H1 (cell line): ENCODE results near the gene STARD4. TPM values are rescaled to one million over a fixed set of nuclear protein-coding genes. Genes with fewer than 3 reads are reported as not detected.

Experiments used
- CTCF ChIA-PET: fragments of 300-600 bp; sonication (Branson Sonifier 250); formaldehyde crosslinking; loops from one replicate; lab custom pipeline; 2021; ENCODE audit not compliant: partially characterized antibody; lab: Charles Lee
- POLR2A ChIA-PET: fragments of 300-600 bp; sonication (Branson Sonifier 250); formaldehyde crosslinking; loops from one replicate; lab custom pipeline; 2021; ENCODE audit warnings: inconsistent platforms; ENCODE audit not compliant: partially characterized antibody; lab: Charles Lee
- DNase-seq, 2 experiments: peaks; one replicate each; pipeline versions ENCODE4 v3.0.0 to v3.0.0-alpha.2; 2010 to 2022; ENCODE audit warnings: low spot score in 2 of 2, low read depth in 1 of 2, mixed read lengths in 1 of 2
- FAIRE-seq: peaks from 2 replicates; lab custom pipeline; 2011; peaks lifted over from hg19 to GRCh38; lab: Jason Lieb, UNC
- H2AFZ ChIP-seq: 2 replicates; pipeline ENCODE4 v1.8.1; 2012; ENCODE audit warnings: low read length, inconsistent platforms
- H2AK5ac ChIP-seq: 2 replicates; pipeline ENCODE4 v1.6.1; 2013; ENCODE audit warnings: low read depth, low read length
- H2BK120ac ChIP-seq: replicated peaks from 2 replicates; pipeline ENCODE3; 2013; ENCODE audit warnings: low read depth, low read length, inconsistent platforms
- H2BK12ac ChIP-seq: 2 replicates; pipeline ENCODE4 v1.6.1; 2013; ENCODE audit warnings: low read depth, low read length
- H2BK15ac ChIP-seq: 2 replicates; pipeline ENCODE4 v1.6.1; 2013; ENCODE audit warnings: low read length
- H2BK20ac ChIP-seq: 2 replicates; pipeline ENCODE4 v1.6.1; 2013; ENCODE audit warnings: low read length
- H2BK5ac ChIP-seq: 2 replicates; pipeline ENCODE4 v1.6.1; 2013; ENCODE audit warnings: low read depth, low read length
- H3K14ac ChIP-seq: 2 replicates; pipeline ENCODE4 v1.6.1; 2013; ENCODE audit warnings: inconsistent platforms; ENCODE audit not compliant: insufficient read length
- H3K18ac ChIP-seq: 2 replicates; pipeline ENCODE4 v1.6.1; 2013; ENCODE audit warnings: low read length; ENCODE audit errors: extremely low read depth
- H3K23ac ChIP-seq: 2 replicates; pipeline ENCODE4 v1.6.1; 2013; ENCODE audit warnings: inconsistent platforms; ENCODE audit not compliant: insufficient read length
- H3K23me2 ChIP-seq: 2 replicates; pipeline ENCODE4 v1.6.1; 2013; ENCODE audit warnings: low read depth, low read length
- H3K27ac ChIP-seq: 2 replicates; pipeline ENCODE4 v1.6.1; 2011; ENCODE audit warnings: low read depth, low read length, inconsistent platforms
- H3K27me3 ChIP-seq, 4 experiments: replicated peaks in 1 of 4; 1 replicate in 1 of 4; 2 replicates in 3 of 4; pipeline versions ENCODE4 v1.6.1 to v1.8.1; 2011 to 2013; ENCODE audit warnings: low read length in 3 of 4, mild to moderate bottlenecking in 3 of 4, inconsistent platforms in 2 of 4, mixed read lengths in 2 of 4, moderate library complexity in 1 of 4; ENCODE audit not compliant: control insufficient read depth in 3 of 4, insufficient read depth in 3 of 4; ENCODE audit errors: extremely low read depth in 1 of 4
- H3K36me3 ChIP-seq, 4 experiments: 2 replicates each; pipeline versions ENCODE4 v1.6.1 to v1.8.1; 2011 to 2013; ENCODE audit warnings: mild to moderate bottlenecking in 4 of 4, low read length in 3 of 4, moderate library complexity in 2 of 4, control low read depth in 1 of 4, inconsistent platforms in 1 of 4; ENCODE audit not compliant: insufficient read depth in 4 of 4, control insufficient read depth in 2 of 4
- H3K4ac ChIP-seq: replicated peaks from 2 replicates; pipeline ENCODE3; 2013; ENCODE audit warnings: low read length, low read depth, mixed read lengths, inconsistent platforms; ENCODE audit not compliant: insufficient read length
- H3K4me1 ChIP-seq, 4 experiments: replicated peaks in 1 of 4; 1 replicate in 1 of 4; 2 replicates in 3 of 4; pipeline versions ENCODE4 v1.6.1 to v1.8.1; 2011 to 2013; ENCODE audit warnings: low read length in 3 of 4, inconsistent platforms in 2 of 4, mixed read lengths in 1 of 4; ENCODE audit not compliant: insufficient read depth in 4 of 4, control insufficient read depth in 3 of 4
- H3K4me2 ChIP-seq, 2 experiments: 2 replicates each; pipeline versions ENCODE4 v1.6.1 to v1.8.1; 2011 to 2013; ENCODE audit warnings: low read depth in 2 of 2, low read length in 2 of 2, control low read depth in 1 of 2, inconsistent platforms in 1 of 2, mild to moderate bottlenecking in 1 of 2; ENCODE audit not compliant: insufficient read depth in 1 of 2
- H3K4me3 ChIP-seq, 4 experiments: fragments of 200-600, 300-600 bp in 1 of 4; sonication (generic), shearing (Covaris generic), sonication (Bioruptor Twin) in 1 of 4; 2 replicates each; pipeline versions ENCODE4 v1.5.1 to v1.8.1; 2011 to 2016; ENCODE audit warnings: low read length in 4 of 4, low read depth in 3 of 4, control low read depth in 2 of 4, inconsistent platforms in 2 of 4, mild to moderate bottlenecking in 2 of 4, mixed read lengths in 1 of 4, moderate library complexity in 1 of 4; ENCODE audit not compliant: insufficient read depth in 2 of 4; ENCODE audit errors: extremely low read depth in 1 of 4
- H3K56ac ChIP-seq: replicated peaks from 2 replicates; pipeline ENCODE3; 2013; ENCODE audit warnings: low read depth, mild to moderate bottlenecking, mixed read lengths, low read length, inconsistent platforms; ENCODE audit not compliant: insufficient read length
- H3K79me1 ChIP-seq: 2 replicates; pipeline ENCODE4 v1.6.1; 2013; ENCODE audit warnings: low read depth, low read length, control low read depth
- H3K79me2 ChIP-seq, 2 experiments: 2 replicates each; pipeline versions ENCODE4 v1.6.1 to v1.8.1; 2012 to 2013; ENCODE audit warnings: low read length in 2 of 2, mild to moderate bottlenecking in 2 of 2, inconsistent platforms in 1 of 2; ENCODE audit not compliant: insufficient read depth in 2 of 2, control insufficient read depth in 1 of 2
- H3K9ac ChIP-seq, 4 experiments: replicated peaks in 1 of 4; 1 replicate in 1 of 4; 2 replicates in 3 of 4; pipeline versions ENCODE4 v1.6.1 to v1.8.1; 2011 to 2013; ENCODE audit warnings: low read depth in 3 of 4, low read length in 3 of 4, control low read depth in 2 of 4, mild to moderate bottlenecking in 2 of 4, moderate library complexity in 2 of 4, inconsistent platforms in 1 of 4; ENCODE audit errors: extremely low read depth in 1 of 4
- H3K9me3 ChIP-seq, 2 experiments: 2 replicates each; pipeline versions ENCODE4 v1.6.1 to v1.8.1; 2012 to 2013; ENCODE audit warnings: mild to moderate bottlenecking in 2 of 2, moderate library complexity in 2 of 2, control low read depth in 1 of 2, inconsistent platforms in 1 of 2, low read depth in 1 of 2, low read length in 1 of 2, mixed read lengths in 1 of 2; ENCODE audit not compliant: insufficient read depth in 2 of 2
- H4K20me1 ChIP-seq, 2 experiments: replicated peaks in 1 of 2; 2 replicates each; pipeline versions ENCODE3 to v1.8.1; 2011 to 2013; ENCODE audit warnings: inconsistent platforms in 2 of 2, low read length in 2 of 2, mild to moderate bottlenecking in 1 of 2; ENCODE audit not compliant: insufficient read depth in 2 of 2, control insufficient read depth in 1 of 2
- H4K5ac ChIP-seq: 2 replicates; pipeline ENCODE4 v1.6.1; 2013; ENCODE audit warnings: low read length, low read depth, mixed read lengths, inconsistent platforms; ENCODE audit not compliant: insufficient read length
- H4K8ac ChIP-seq: 2 replicates; pipeline ENCODE4 v1.8.0; 2013; ENCODE audit warnings: mild to moderate bottlenecking, moderate library complexity, low read length, inconsistent platforms; ENCODE audit not compliant: insufficient read depth; ENCODE audit errors: extremely low read depth
- H4K91ac ChIP-seq: replicated peaks from 2 replicates; pipeline ENCODE3; 2013; ENCODE audit warnings: low read length, mixed read lengths, inconsistent platforms; ENCODE audit not compliant: insufficient read length
- NANOG ChIP-seq: IDR thresholded peaks from 2 replicates; pipeline ENCODE4 v1.6.1; 2011; ENCODE audit warnings: low read length, low read depth, mild to moderate bottlenecking, inconsistent platforms; ENCODE audit not compliant: insufficient read depth, poor library complexity, severe bottlenecking
- SP4 ChIP-seq: IDR thresholded peaks from 2 replicates; pipeline ENCODE4 v1.6.1; 2012; ENCODE audit warnings: low read length, inconsistent platforms
- WGBS, 2 experiments: shearing (Covaris generic) in 1 of 2; methylation state at CpG; one replicate each; pipeline versions ENCODE4 v1.1.6 to v1.1.7; 2013 to 2015; ENCODE audit warnings: low lambda C conversion rate in 2 of 2, mixed read lengths in 2 of 2, inconsistent platforms in 1 of 2, low coverage in 1 of 2, missing lambda C conversion rate in 1 of 2; ENCODE audit not compliant: insufficient replicate concordance in 2 of 2, insufficient coverage in 1 of 2, insufficient read length in 1 of 2; ENCODE audit errors: extremely low coverage in 1 of 2, missing lambda C conversion rate in 1 of 2; 5-methylcytosine and 5-hydroxymethylcytosine counted together
- polyA plus RNA-seq, 7 experiments: library from polyadenylated mRNA; depleted of rRNA in 3 of 7; stranded (reverse) in 5 of 7; unstranded in 2 of 7; fragments of >200 nt in 5 of 7; fragments of 200-250 nt in 2 of 7; gene quantifications; 1 replicate in 5 of 7; 2 replicates in 1 of 7; 4 replicates in 1 of 7; pipeline versions ENCODE4 v1.2.1 to v1.2.3, GENCODE V29; 2011 to 2013; ENCODE audit warnings: missing spikeins in 2 of 7, mixed read lengths in 2 of 7
- total RNA-seq: library from RNA; stranded (reverse); fragmentation: NEBNext Ultra II Directional; extraction: Animal tissue kit (Norgen Biotek cat#: 25700); gene quantifications from 2 replicates; pipeline ENCODE4 v1.2.1, GENCODE V29; 2021

The STARD4 gene
- total and polyA plus RNA-seq, 2 of the 8 experiments (the other 6 are each of a cell fraction or from before 2014, with no cell fraction given): 10.8 to 47.9 TPM

- no peak overlapping the region for H2BK12ac ChIP-seq
- H3K27me3 ChIP-seq: no peaks in the 10 kb centered on the region
- no peak overlapping the region for H2BK5ac ChIP-seq
- no peaks in the 10 kb centered on the region; the same call in 1 of the 2 replicates for H3K23me2 ChIP-seq
- H3K36me3 ChIP-seq: no peaks in the 10 kb centered on the region
- no peak overlapping the region for H3K56ac ChIP-seq
- H3K18ac ChIP-seq: no peak overlapping the region
- no peak for FAIRE-seq
- no peak overlapping the region for H3K14ac ChIP-seq
- no peak overlapping the region for H2AK5ac ChIP-seq
- H3K9me3 ChIP-seq: no peaks in the 10 kb centered on the region
- no peak overlapping the region for H3K27ac ChIP-seq
- H3K4me1 ChIP-seq: no peaks in the 10 kb centered on the region
- no peak overlapping the region for H3K4me3 ChIP-seq
- ChIA-PET CTCF (interaction anchor here (1.1 to 1.9 kb wide), 4 partner anchors 9 to 321 kb away, joined by 3 to 5 read pairs (median 3); no protein-coding TSS in a partner anchor), POLR2A (no interaction called here)
- no peak overlapping the region for H3K4me2 ChIP-seq
- no peak overlapping the region for H3K9ac ChIP-seq
- no peak overlapping the region for H4K8ac ChIP-seq
- H3K4ac ChIP-seq: no peak overlapping the region
- H3K79me2 ChIP-seq: no peaks in the 10 kb centered on the region
- no peak overlapping the region for H2BK20ac ChIP-seq
- H4K5ac ChIP-seq: no peak overlapping the region
- H4K20me1 ChIP-seq: no peaks in the 10 kb centered on the region
- no peak overlapping the region for H2BK120ac ChIP-seq
- no peak overlapping the region for H3K23ac ChIP-seq
- no peak overlapping the region for H4K91ac ChIP-seq
- no peaks in the 10 kb centered on the region for H3K79me1 ChIP-seq
- no peak overlapping the region for H2BK15ac ChIP-seq
- no peak overlapping the region for H2AFZ ChIP-seq
- DNase-seq: no peak
- WGBS, 2 experiments: 90% methylated on average over 1 of the region's 1 CpG; no CpG with 5 or more reads in 1 of the 2 experiments
- no peak for TF ChIP-seq SP4
- no peak for TF ChIP-seq NANOG
Measured at GRCh38 chr5:111478266-111478665, 34.1 kb downstream of the STARD4 start.
